GM20000 (cell line): ENCODE results near the gene GNPTAB.
"Not testable (repeated sequence)": the region's sequence is repeated elsewhere in the genome, so short reads cannot be mapped to it uniquely, and the experiment has no call there.

ENCODE experiments used
- DNase-seq: peaks from one replicate; pipeline ENCODE4 v3.0.0; 2012; ENCODE audit warnings: low spot score
- CTCF ChIP-seq: IDR thresholded peaks from 2 replicates; pipeline ENCODE4 v1.5.1; 2012; ENCODE audit warnings: mild to moderate bottlenecking, control low read depth; ENCODE audit errors: extremely low read depth, missing control alignments

Gene GNPTAB

GRCh38 chr12:101828463-101829196 lies 2.1 kb downstream of the GNPTAB start:
- DNase-seq = no peak
- TF ChIP-seq CTCF = no peak

- TF ChIP-seq CTCF = no peak
- DNase-seq = no peak
These were observed 3.9 kb downstream of the GNPTAB start for GRCh38 chr12:101826766-101827368.

GRCh38 chr12:101824831-101825230 lies 5.9 kb downstream of the GNPTAB start:
- no peak for TF ChIP-seq CTCF
- DNase-seq = no peak

GRCh38 chr12:101823891-101824290 lies 6.9 kb downstream of the GNPTAB start:
- DNase-seq = peak; percentile 63
- no peak for TF ChIP-seq CTCF

- no peak for TF ChIP-seq CTCF
- DNase-seq = no peak
These were observed 7.7 kb downstream of the GNPTAB start for GRCh38 chr12:101823039-101823438.

GRCh38 chr12:101819467-101819866 lies 11.3 kb downstream of the GNPTAB start:
- peak; percentile 49 for DNase-seq
- TF ChIP-seq CTCF = no peak

- DNase-seq = not testable (repeated sequence)
These were observed 12.1 kb downstream of the GNPTAB start for GRCh38 chr12:101818689-101819088.

- no peak for DNase-seq
- TF ChIP-seq CTCF = no peak
These were observed 17.6 kb downstream of the GNPTAB start for GRCh38 chr12:101813117-101813516.

- not testable (repeated sequence) for DNase-seq
These were observed 18.0 kb downstream of the GNPTAB start for GRCh38 chr12:101812716-101813115.

- not testable (repeated sequence) for DNase-seq
These were observed 19.4 kb downstream of the GNPTAB start for GRCh38 chr12:101811342-101811741.
